AG10803 (cell line): ENCODE results near the gene MYH10.

ENCODE experiments used
- DNase-seq: peaks from one replicate; pipeline ENCODE4 v3.0.0; 2010; ENCODE audit warnings: low read depth
- H3K4me3 ChIP-seq: 2 replicates; pipeline ENCODE4 v1.5.1; 2011; ENCODE audit warnings: mild to moderate bottlenecking, low read length, control low read depth
- CTCF ChIP-seq: conservative IDR thresholded peaks from 2 replicates; pipeline ENCODE4 v1.5.1; 2011; ENCODE audit warnings: mild to moderate bottlenecking, low read length, control low read depth, inconsistent platforms

Gene MYH10

GRCh38 chr17:8583954-8584353, 46.6 kb downstream of the MYH10 start:
- no peak overlapping the region for H3K4me3 ChIP-seq
- no peak for TF ChIP-seq CTCF
- DNase-seq = no peak

GRCh38 chr17:8580952-8581658, 49.4 kb downstream of the MYH10 start:
- TF ChIP-seq CTCF = no peak
- no peak for DNase-seq
- H3K4me3 ChIP-seq = no peak overlapping the region

- no peak overlapping the region for H3K4me3 ChIP-seq
- no peak for DNase-seq
- no peak for TF ChIP-seq CTCF
These were observed 52.7 kb downstream of the MYH10 start for GRCh38 chr17:8577868-8578267.

GRCh38 chr17:8576559-8577294, 53.8 kb downstream of the MYH10 start:
- DNase-seq = no peak
- no peak overlapping the region for H3K4me3 ChIP-seq
- TF ChIP-seq CTCF = no peak

GRCh38 chr17:8574687-8575086, 55.8 kb downstream of the MYH10 start:
- no peak for DNase-seq
- no peak; the same call in 1 of the 2 replicates for TF ChIP-seq CTCF
- H3K4me3 ChIP-seq = no peak overlapping the region

GRCh38 chr17:8572764-8573163, 57.8 kb downstream of the MYH10 start:
- no peak overlapping the region for H3K4me3 ChIP-seq
- DNase-seq = peak; percentile 21
- peak; percentile 45 for TF ChIP-seq CTCF
